Activated T-cell treated with anti-CD3 and anti-CD28 coated beads for 1 hour (primary cell): ENCODE data around the gene DXO.
"Not testable (repeated sequence)": the region's sequence is repeated elsewhere in the genome, so short reads cannot be mapped to it uniquely, and the experiment has no call there.

Experiments used
- DNase-seq: peaks from one replicate; pipeline ENCODE4 v3.0.0-alpha.2; 2020; ENCODE audit warnings: low read depth

DXO gene

DNA sequence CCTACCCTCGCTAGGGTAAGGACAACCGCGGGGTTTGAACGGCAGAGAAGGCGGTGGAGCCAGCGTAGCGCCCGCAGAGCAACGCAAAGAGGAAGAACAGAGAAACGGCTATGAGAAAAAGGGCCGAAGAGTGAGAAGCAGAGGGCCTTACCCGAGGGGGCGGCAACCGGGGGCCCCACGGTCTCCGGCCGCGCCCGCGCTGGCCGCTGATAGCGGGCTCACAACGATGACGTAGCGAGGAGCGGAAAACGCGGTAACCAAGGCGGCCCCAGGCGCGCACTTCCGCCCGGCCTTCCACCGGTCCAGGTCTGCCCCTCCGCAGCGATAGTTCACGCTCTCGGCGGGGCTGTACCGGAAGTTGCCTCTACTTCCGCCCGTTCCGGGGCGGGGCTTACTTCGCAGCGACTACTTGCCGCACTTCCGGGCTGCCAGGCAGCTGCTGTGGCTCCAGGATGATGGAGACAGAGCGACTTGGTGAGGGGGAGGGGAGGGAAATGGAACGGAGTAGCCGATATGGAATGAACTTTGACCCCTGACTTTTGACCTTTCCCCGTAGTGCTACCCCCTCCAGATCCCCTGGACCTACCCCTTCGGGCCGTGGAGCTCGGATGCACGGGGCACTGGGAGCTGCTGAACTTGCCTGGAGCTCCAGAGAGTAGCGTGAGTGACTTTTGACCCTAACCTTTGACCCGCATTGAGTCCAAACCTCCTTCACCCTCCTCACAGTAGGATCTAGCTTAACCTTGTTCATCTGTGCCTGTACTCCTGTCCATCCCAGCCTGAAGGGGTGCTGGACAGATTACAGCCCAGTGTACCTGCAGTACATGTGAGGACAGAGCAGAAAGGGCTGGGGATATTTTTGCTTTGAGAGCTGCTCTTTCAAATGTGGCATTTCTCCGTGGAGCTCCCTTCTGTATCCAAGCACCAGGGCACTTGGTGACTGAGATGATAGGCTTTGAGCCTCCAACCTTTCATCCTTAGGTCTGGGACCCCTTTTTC, 12.9 kb downstream of the DXO start, which contains the start of the genes NELFE and SKIC2:
Gene NELFE, minus strand, starts transcription at position 231 of the 999 bp plus-strand sequence. CDS start 525 bp downstream, outside the sequence.
Gene SKIC2, plus strand, starts transcription at position 435 of the 999 bp plus-strand sequence. Its CDS starts 18 bp downstream, at position 453.
- DNase-seq = peak; percentile 97

DNA sequence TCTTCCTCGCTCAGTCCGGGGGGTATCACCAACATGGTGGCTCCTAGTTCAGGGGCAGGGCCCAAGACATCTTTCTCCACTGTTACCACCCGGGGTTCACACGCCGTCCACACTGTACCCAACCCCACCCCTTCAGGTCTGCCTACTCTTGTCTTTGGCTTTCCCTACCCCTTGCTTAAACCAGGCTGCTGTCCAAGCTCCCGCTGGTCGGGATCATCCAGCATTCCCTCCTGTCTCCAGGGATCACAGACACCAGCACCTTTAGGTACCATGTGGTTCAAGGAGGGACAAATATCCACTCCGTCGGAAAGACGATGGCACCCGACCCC, 13.6 kb downstream of the DXO start:
- DNase-seq = no peak

DNA sequence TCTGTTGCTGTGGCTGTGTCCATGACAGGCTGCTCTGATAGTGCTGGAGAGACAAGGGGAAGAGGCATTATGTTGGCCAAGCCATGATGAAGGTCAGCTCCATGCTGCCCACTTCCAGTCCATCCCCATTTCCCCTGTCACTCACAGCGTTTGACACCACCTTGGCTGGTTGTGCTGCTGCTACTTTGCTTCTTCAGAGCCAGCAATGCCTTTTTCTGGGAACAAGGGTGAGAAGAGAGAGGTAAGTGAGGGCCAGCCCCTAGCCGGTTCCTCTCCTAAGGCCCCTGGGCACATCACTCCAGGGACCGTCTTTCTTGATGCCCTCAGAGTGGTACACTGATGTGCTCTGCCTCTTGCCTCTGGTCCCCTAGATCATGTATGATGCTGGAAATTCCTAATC, 15.1 kb downstream of the DXO start:
- DNase-seq = no peak

DNA sequence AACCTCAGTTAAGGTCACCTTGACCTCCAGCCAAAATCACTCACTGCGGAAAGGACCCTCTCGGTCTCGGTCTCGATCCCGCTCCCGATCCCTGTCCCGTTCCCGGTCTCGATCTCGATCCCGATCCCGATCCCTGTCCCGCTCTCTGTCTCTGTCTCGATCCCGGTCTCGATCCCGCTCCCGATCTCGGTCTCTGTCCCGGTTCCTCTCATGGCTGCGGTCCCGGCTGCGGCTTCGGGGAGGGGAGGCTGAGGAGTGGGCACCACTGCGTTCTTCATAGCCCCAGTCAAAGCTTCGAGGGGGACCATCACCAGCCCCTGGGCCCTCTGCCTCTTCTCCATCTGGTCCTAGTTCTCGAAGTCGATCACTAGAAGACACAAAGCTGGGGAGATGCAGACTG, 17.4 kb downstream of the DXO start:
- no peak for DNase-seq

DNA sequence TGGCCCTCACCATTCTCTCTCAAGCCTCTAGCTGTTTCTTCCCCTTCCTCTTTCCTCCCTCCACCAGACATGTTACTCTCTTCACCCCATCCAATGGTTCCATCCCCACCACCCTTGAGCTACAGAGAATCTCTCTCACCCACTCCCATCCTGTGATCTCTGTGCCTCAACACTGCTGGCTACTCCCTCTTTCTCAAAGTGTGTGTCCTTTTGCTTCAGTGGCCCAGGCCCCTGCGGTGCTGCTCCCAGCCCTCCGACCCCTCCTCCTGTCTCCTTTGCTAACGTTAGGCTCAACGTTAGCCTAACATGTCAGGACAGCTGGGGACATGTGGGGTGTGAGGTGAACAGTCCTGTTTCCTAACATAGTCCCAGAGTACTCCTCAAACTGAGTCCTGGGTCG, 19.0 kb downstream of the DXO start:
- no peak for DNase-seq

DNA sequence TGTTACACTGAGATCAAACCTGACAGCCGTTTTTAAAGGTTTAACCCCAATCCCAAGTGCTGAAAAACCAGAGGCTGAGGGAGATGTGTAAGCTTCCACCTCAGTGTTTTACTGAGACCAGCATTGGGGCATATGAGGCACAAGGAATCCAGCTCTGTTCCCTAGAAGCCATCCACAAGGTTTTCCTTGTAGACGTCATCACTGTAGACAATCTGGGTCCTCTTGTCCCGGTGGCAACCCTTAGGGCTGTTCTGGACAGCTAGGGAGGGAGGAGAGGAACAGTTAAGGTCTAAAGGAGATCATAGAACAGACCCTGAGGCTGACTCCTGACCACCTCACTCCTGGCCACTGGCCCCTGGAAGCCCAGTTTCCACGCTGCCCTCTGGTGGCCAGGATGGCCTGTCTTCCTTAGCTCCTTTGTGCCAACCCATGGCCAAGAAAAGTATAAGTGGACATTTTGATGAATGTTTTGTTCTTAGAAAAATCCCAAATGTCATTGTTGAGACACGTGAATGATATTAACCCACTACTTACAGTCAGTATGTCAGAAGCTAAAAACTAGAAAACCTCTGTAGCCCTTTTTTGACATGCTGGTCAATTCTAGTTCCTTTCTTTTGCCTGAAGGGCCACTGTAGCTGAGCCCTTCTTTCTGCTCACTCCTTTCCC, 19.7 kb downstream of the DXO start:
- peak; percentile 27 for DNase-seq

DNA sequence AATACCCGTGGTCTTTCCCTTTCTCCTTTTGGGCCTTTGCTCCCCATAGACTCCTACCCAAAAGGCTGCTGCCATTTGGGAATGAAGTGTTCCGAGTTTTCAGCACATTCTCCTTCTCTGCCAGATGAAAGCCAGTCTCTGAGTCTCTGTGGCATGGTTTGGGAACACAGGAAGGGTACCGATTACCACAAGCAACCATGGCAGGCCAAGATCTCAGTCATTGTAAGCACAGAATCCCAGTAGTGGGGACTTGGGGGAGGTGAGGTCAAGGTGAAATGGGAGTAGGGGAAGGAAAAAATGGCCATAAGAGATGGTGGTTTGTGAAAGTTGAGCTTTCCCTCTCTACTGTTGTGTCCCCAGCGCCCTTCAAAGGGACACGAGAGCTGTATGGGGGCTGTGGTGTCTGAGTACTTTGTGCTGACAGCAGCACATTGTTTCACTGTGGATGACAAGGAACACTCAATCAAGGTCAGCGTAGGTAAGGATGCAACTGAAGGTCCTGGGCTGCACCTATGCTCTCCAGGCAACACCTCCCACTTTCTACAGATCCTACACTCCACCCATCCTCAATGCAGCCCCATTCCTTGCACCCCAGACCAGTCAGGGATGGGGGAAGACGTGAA, 21.9 kb downstream of the DXO start:
- DNase-seq = no peak

DNA sequence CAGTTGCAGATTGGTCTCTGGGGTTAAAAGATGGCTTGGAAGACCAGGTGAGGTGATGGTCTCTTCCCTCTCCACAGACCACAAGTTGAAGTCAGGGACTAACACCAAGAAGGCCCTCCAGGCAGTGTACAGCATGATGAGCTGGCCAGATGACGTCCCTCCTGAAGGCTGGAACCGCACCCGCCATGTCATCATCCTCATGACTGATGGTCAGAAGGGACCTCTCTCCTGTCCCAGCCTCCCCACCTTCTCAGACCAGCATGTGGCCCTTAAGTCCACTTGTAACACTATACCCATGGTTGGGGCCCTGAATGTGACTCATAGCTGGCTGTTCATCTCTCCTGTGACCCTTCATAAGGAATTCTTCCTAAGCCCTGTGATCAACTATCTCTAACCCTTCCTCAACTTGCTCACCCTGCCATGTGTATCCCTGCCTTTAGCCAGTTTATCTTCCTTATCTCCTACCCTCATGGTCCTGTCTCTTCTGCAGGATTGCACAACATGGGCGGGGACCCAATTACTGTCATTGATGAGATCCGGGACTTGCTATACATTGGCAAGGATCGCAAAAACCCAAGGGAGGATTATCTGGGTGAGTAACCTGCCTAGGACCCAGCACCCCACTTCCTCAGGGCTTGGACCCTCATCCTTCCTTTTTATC, 23.1 kb downstream of the DXO start:
- DNase-seq = no peak

DNA sequence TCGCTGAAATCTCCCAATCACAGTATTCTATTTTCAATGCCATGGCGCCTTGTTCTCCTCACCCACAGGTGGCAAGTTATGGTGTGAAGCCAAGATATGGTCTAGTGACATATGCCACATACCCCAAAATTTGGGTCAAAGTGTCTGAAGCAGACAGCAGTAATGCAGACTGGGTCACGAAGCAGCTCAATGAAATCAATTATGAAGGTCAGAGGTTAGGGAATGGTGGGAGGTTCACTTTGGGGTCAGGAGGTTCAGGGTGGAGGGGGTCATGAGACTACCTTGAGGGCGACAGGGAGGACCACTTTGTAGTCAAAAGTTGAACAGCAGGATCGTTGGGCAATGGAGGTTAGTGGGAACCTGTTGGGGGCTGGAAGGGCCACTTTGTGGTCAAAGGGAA, 23.6 kb downstream of the DXO start:
- no peak for DNase-seq

DNA sequence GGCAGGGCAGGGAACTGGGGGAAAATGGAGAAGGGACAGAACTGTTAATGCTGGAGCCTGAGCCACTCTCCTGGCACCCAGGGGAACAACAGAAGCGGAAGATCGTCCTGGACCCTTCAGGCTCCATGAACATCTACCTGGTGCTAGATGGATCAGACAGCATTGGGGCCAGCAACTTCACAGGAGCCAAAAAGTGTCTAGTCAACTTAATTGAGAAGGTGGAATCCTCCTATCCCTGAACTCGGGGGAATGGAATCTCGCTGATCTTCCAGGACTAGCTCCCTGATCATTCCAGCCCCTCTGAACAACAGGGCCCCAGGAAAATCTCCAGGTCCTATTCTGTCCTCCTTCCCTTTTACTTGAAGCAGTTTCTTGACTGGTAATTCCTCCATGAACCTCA, 24.1 kb downstream of the DXO start:
- no peak for DNase-seq

DNA sequence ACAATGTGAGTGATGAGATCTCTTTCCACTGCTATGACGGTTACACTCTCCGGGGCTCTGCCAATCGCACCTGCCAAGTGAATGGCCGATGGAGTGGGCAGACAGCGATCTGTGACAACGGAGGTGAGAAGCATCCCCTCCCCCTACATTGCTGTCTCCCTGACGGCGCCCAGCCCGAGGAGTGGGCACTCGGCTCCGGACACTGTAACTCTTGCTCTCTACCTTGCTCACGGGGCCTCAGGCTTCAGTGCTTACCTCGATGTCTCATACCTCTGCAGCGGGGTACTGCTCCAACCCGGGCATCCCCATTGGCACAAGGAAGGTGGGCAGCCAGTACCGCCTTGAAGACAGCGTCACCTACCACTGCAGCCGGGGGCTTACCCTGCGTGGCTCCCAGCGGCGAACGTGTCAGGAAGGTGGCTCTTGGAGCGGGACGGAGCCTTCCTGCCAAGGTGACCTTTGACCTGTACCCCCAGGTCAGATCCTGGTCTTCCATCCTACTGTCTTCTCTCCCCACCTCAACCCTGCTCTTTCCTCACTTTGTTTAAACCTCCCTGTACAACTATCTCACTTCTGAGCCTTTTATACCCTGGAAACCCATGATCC, 24.8 kb downstream of the DXO start:
- no peak for DNase-seq

DNA sequence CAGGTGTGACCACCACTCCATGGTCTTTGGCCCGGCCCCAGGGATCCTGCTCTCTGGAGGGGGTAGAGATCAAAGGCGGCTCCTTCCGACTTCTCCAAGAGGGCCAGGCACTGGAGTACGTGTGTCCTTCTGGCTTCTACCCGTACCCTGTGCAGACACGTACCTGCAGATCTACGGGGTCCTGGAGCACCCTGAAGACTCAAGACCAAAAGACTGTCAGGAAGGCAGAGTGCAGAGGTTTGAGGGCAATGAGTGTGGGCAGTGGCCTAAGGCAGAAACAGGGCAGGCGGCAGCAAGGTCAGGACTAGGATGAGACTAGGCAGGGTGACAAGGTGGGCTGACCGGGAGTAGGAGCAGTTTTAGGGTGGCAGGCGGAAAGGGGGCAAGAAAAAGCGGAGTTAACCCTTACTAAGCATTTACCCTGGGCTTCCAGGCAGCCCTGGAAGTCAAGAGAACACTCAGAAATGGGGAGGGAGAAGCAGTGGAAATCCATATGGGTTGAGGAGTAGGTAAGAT, 25.5 kb downstream of the DXO start:
- DNase-seq = no peak

DNA sequence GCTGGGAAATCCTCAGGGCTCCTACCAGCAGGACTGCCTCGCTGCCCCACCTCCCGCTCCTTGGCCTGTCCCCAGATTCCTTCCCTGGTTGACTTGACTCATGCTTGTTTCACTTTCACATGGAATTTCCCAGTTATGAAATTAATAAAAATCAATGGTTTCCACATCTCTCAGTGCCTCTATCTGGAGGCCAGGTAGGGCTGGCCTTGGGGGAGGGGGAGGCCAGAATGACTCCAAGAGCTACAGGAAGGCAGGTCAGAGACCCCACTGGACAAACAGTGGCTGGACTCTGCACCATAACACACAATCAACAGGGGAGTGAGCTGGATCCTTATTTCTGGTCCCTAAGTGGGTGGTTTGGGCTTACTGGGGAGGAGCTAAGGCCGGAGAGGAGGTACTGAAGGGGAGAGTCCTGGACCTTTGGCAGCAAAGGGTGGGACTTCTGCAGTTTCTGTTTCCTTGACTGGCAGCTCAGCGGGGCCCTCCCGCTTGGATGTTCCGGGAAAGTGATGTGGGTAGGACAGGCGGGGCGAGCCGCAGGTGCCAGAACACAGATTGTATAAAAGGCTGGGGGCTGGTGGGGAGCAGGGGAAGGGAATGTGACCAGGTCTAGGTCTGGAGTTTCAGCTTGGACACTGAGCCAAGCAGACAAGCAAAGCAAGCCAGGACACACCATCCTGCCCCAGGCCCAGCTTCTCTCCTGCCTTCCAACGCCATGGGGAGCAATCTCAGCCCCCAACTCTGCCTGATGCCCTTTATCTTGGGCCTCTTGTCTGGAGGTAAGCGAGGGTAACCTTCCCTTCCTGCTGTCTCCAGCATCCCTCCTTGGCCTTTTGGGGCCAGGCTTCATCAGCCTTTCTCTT, 26.2 kb downstream of the DXO start, which contains the start of gene CFB:
Gene CFB, plus strand, starts transcription at position 589 of the 863 bp plus-strand sequence. Its CDS starts 127 bp downstream, at position 716.
- DNase-seq = no peak

DNA sequence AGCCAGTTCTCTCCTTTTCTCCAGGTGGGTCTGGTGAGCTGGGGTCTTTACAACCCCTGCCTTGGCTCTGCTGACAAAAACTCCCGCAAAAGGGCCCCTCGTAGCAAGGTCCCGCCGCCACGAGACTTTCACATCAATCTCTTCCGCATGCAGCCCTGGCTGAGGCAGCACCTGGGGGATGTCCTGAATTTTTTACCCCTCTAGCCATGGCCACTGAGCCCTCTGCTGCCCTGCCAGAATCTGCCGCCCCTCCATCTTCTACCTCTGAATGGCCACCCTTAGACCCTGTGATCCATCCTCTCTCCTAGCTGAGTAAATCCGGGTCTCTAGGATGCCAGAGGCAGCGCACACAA, 26.8 kb downstream of the DXO start:
- DNase-seq = no peak

DNA sequence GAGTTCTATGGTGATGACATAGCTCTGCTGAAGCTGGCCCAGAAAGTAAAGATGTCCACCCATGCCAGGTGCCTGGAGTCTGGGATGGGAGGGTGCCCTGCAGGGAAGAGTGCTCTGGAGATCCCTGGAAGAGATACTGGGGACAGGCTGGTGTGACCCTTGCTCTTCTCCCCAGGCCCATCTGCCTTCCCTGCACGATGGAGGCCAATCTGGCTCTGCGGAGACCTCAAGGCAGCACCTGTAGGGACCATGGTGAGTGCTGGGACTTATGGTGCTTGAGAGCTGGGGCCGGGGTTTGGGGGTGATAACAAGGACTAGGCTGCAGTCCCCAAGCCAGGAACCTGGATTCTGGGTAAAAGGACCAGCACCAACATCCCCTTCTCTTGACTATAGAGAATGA, 28.2 kb downstream of the DXO start:
- no peak for DNase-seq

DNA sequence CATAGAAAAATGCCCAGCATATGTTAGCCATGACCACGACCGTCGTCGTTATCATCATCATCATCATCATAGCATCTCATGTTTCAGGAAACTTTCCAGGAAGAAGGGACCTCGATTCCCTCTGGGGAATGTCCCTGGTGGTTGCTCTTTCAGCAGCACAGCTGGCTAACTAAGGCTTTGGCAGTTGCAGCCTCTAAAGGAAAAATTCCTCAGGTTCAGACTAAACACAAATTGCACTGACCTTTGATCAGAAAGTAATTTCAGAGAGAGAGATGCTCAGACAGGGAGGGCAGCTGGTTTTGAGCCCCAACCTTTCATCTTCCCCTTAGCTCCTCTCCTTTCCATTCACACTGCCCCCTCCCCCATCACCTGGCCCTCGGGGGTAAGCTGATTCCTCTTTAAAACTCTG, 31.7 kb downstream of the DXO start:
- DNase-seq = no peak

DNA sequence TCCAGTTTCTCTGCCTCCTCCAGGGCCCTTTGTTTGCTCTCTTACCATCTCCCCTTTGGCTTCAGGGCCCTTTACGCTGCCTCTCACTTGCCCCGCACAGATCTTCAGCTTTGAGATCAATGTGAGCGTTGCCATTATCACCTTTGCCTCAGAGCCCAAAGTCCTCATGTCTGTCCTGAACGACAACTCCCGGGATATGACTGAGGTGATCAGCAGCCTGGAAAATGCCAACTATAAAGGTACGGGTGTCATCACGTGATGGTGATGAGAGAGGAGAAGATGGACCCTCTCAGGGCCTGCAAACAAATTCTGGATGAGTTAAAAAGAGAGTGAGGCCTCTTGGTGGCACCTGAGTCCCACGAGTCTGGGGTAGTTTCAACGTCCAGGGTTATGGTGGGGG, 36.1 kb downstream of the DXO start:
- no peak for DNase-seq

DNA sequence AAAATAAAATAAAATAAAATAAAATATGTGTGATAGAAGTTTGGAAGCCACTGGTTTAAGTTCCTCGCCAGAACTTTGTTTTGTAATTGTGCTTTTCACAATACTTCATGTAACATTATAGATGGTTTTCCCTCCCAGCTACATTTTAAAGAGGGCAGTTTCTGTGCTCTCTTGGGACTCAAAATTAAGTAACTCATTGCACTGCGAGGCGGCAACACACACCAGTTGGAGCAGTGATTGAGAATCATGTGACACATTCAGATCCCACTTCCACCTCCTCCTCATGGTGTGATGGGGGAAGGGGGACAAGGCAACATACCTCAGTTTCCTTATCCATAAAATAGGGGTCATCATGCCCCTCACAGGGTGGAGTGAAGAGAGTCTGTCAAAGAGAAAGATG, 36.9 kb downstream of the DXO start:
- no peak for DNase-seq

DNA sequence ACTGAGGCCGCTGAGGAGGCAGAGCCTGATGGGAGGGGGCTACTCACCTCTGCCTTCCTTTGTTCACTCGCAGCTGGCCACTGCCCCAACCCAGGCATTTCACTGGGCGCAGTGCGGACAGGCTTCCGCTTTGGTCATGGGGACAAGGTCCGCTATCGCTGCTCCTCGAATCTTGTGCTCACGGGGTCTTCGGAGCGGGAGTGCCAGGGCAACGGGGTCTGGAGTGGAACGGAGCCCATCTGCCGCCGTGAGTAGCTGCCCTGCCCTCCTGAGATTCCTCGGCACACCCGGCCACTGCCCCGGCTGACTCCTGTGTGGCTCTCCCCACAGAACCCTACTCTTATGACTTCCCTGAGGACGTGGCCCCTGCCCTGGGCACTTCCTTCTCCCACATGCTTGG, 38.4 kb downstream of the DXO start:
- no peak for DNase-seq

DNA sequence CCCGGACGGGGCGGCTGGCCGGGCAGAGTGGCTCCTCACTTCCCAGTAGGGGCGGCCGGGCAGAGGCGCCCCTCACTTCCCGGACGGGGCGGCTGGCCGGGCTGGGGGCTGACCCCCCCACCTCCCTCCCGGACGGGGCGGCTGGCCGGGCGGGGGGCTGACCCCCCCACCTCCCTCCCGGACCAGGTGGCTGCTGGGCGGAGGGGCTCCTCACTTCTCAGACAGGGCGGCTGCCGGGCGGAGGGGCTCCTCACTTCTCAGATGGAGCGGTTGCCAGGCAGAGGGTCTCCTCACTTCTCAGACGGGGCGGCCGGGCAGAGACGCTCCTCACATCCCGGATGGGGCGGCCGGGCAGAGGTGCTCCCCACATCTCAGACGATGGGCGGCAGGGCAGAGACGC, 39.8 kb downstream of the DXO start:
- DNase-seq = not testable (repeated sequence)

DNA sequence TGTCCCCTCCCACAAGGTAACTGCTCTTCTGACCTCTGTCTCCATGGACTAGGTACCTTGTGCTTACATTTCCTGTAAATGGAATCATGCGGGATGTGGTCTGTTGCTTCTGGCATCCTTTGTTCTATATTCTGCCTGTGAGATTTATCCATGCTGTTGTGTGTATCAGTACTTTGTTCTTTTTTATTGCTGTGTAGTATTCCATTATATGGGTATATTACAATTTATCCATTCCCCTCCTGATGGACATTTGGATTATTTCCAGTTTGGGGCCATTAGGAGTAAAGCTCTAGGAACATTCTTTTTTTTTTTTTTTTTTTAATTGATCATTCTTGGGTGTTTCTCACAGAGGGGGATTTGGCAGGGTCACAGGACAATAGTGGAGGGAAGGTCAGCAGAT, 41.0 kb downstream of the DXO start:
- DNase-seq = no peak
